Measurements from ENCODE around the gene COA1.
"Not testable (repeated sequence)": the region's sequence is repeated elsewhere in the genome, so short reads cannot be mapped to it uniquely, and the experiment has no call there.

Gene COA1

GRCh38 chr7:43604251-43604650, 125.1 kb downstream of the COA1 start:
- Histone ChIP-seq H3K27ac (replicated peaks) (no peak overlapping the region), H3K27me3 (ENCODE audit: insufficient read depth, poor library complexity, severe bottlenecking) (no peaks in the 10 kb centered on the region), H3K4me3 (replicated peaks; ENCODE audit: insufficient read depth, low read length) (no peak overlapping the region)
- TF ChIP-seq POLR2AphosphoS5 (IDR thresholded peaks at IDR 0.05; ENCODE audit: low read depth) (no peak), REST (IDR thresholded peaks at IDR 0.05; ENCODE audit: insufficient replicate concordance, low read depth) (no peak), SPI1 (IDR thresholded peaks at IDR 0.05; ENCODE audit: borderline replicate concordance, low read depth) (no peak), CTCF (IDR thresholded peaks at IDR 0.05; ENCODE audit: insufficient read depth, low read length) (no peak), GABPA (IDR thresholded peaks at IDR 0.05; ENCODE audit: low read depth) (no peak)
- DNase-seq (ENCODE audit: low read depth in 1 of 2, low spot score in 1 of 2) = no peak

- Histone ChIP-seq H3K4me3 (replicated peaks; ENCODE audit: insufficient read depth, low read length) (no peak overlapping the region), H3K27ac (replicated peaks) (no peak overlapping the region), H3K27me3 (ENCODE audit: insufficient read depth, poor library complexity, severe bottlenecking) (no peaks in the 10 kb centered on the region)
- TF ChIP-seq REST (IDR thresholded peaks at IDR 0.05; ENCODE audit: insufficient replicate concordance, low read depth) (no peak), CTCF (IDR thresholded peaks at IDR 0.05; ENCODE audit: insufficient read depth, low read length) (no peak), POLR2AphosphoS5 (IDR thresholded peaks at IDR 0.05; ENCODE audit: low read depth) (no peak), GABPA (IDR thresholded peaks at IDR 0.05; ENCODE audit: low read depth) (no peak), SPI1 (IDR thresholded peaks at IDR 0.05; ENCODE audit: borderline replicate concordance, low read depth) (no peak)
- DNase-seq (ENCODE audit: low read depth in 1 of 2, low spot score in 1 of 2) = no peak
Measured at GRCh38 chr7:43602256-43602655, 127.1 kb downstream of the COA1 start.

GRCh38 chr7:43600056-43600455, 129.3 kb downstream of the COA1 start:
- Histone ChIP-seq H3K27me3 (ENCODE audit: insufficient read depth, poor library complexity, severe bottlenecking) (no peaks in the 10 kb centered on the region), H3K27ac (replicated peaks) (no peak overlapping the region), H3K4me3 (replicated peaks; ENCODE audit: insufficient read depth, low read length) (no peak overlapping the region)
- DNase-seq (ENCODE audit: low read depth in 1 of 2, low spot score in 1 of 2) = no peak
- TF ChIP-seq SPI1 (IDR thresholded peaks at IDR 0.05; ENCODE audit: borderline replicate concordance, low read depth) (no peak), GABPA (IDR thresholded peaks at IDR 0.05; ENCODE audit: low read depth) (no peak), REST (IDR thresholded peaks at IDR 0.05; ENCODE audit: insufficient replicate concordance, low read depth) (no peak), POLR2AphosphoS5 (IDR thresholded peaks at IDR 0.05; ENCODE audit: low read depth) (no peak), CTCF (IDR thresholded peaks at IDR 0.05; ENCODE audit: insufficient read depth, low read length) (no peak)

GRCh38 chr7:43596426-43596825, 132.9 kb downstream of the COA1 start:
- not testable (repeated sequence) for H3K27ac ChIP-seq (replicated peaks); DNase-seq (ENCODE audit: low read depth in 1 of 2, low spot score in 1 of 2); H3K27me3 ChIP-seq (ENCODE audit: insufficient read depth, poor library complexity, severe bottlenecking); H3K4me3 ChIP-seq (replicated peaks; ENCODE audit: insufficient read depth, low read length)
